Smooth muscle cell (in vitro differentiated cells): ENCODE data around the gene RPTOR. TPM values are rescaled to one million over a fixed set of nuclear protein-coding genes. Genes with fewer than 3 reads are reported as not detected.

Experiments
- DNase-seq: peaks from one replicate; lab custom pipeline; 2025; ENCODE audit not compliant: unreplicated experiment; lab: John Stamatoyannopoulos, UW
- H2AFZ ChIP-seq: fragments of 200-600 bp; sonication (generic); 2 replicates; pipeline ENCODE4 v1.6.0; 2016; ENCODE audit warnings: antibody characterized with exemption, low read depth, mild to moderate bottlenecking
- H3F3A ChIP-seq: fragments of 200-600 bp; sonication (generic); 2 replicates; pipeline ENCODE4 v1.6.0; 2017; ENCODE audit warnings: antibody characterized with exemption, low read depth
- H3K27ac ChIP-seq: fragments of 200-600 bp; sonication (generic); 2 replicates; pipeline ENCODE4 v1.5.1; 2016; ENCODE audit warnings: low read depth, mild to moderate bottlenecking
- H3K27me3 ChIP-seq: fragments of 200-600 bp; sonication (generic); 2 replicates; pipeline ENCODE4 v1.6.1; 2016; ENCODE audit warnings: low read depth, mild to moderate bottlenecking
- H3K36me3 ChIP-seq: fragments of 200-600 bp; sonication (generic); 2 replicates; pipeline ENCODE4 v1.5.1; 2016; ENCODE audit warnings: low read depth
- H3K4me1 ChIP-seq: fragments of 200-600 bp; sonication (generic); 2 replicates; pipeline ENCODE4 v1.5.1; 2016; ENCODE audit warnings: low read depth
- H3K4me2 ChIP-seq: fragments of 200-600 bp; sonication (generic); 2 replicates; pipeline ENCODE4 v1.6.0; 2016; ENCODE audit warnings: mild to moderate bottlenecking
- H3K4me3 ChIP-seq: fragments of 200-600 bp; sonication (generic); 2 replicates; pipeline ENCODE4 v1.5.1; 2016; ENCODE audit warnings: mild to moderate bottlenecking
- H3K79me2 ChIP-seq: fragments of 200-600 bp; sonication (generic); 2 replicates; pipeline ENCODE4 v1.6.0; 2016; ENCODE audit warnings: low read depth, mild to moderate bottlenecking
- H3K9ac ChIP-seq: fragments of 200-600 bp; sonication (generic); 2 replicates; pipeline ENCODE4 v1.6.0; 2016; ENCODE audit warnings: low read depth
- H3K9me3 ChIP-seq: fragments of 200-600 bp; sonication (generic); replicated peaks from 2 replicates; pipeline ENCODE4 v1.5.1; 2016; ENCODE audit warnings: low read depth
- H4K20me1 ChIP-seq: fragments of 200-600 bp; sonication (generic); 2 replicates; pipeline ENCODE4 v1.6.0; 2016; ENCODE audit warnings: low read depth
- WGBS: methylation state at CpG from one replicate; pipeline ENCODE4 v1.1.7; 2016; ENCODE audit warnings: low lambda C conversion rate; 5-methylcytosine and 5-hydroxymethylcytosine counted together
- polyA plus RNA-seq: library from polyadenylated mRNA; unstranded; fragments of >200 nt; fragmentation: Nextera tagmentation; extraction: Ambion mirVana; gene quantifications from 2 replicates; pipeline ENCODE4 v1.2.1, GENCODE V29; 2016
- total RNA-seq: library from RNA; depleted of rRNA; stranded (reverse); fragments of >200 nt; gene quantifications from 2 replicates; pipeline ENCODE4 v1.2.3, GENCODE V29; 2014
- TF ChIP-seq, protein P1 (sequence below): fragments of 200-600 bp; sonication (generic); IDR thresholded peaks from 2 replicates; pipeline ENCODE4 v1.5.1; 2017; ENCODE audit warnings: borderline replicate concordance, mild to moderate bottlenecking, antibody characterized with exemption; ENCODE audit not compliant: insufficient read depth, poor library complexity, severe bottlenecking

The RPTOR gene
- total and polyA plus RNA-seq, 2 experiments from 2014 or later, result 10.6 to 12.2 TPM

- Histone ChIP-seq H3K4me3 (no peak overlapping the region), H2AFZ (no peak overlapping the region), H3K9me3 (no peaks in the 10 kb centered on the region), H3K27me3 (peaks cover 15% of the 10 kb centered on the region), H3K36me3 (no peaks in the 10 kb centered on the region), H3F3A (no peaks in the 10 kb centered on the region), H3K4me2 (no peak overlapping the region), H3K9ac (no peak overlapping the region), H3K79me2 (no peaks in the 10 kb centered on the region), H3K4me1 (peaks cover 8% of the 10 kb centered on the region), H3K27ac (no peak overlapping the region), H4K20me1 (no peaks in the 10 kb centered on the region)
- TF ChIP-seq, protein P1, sequence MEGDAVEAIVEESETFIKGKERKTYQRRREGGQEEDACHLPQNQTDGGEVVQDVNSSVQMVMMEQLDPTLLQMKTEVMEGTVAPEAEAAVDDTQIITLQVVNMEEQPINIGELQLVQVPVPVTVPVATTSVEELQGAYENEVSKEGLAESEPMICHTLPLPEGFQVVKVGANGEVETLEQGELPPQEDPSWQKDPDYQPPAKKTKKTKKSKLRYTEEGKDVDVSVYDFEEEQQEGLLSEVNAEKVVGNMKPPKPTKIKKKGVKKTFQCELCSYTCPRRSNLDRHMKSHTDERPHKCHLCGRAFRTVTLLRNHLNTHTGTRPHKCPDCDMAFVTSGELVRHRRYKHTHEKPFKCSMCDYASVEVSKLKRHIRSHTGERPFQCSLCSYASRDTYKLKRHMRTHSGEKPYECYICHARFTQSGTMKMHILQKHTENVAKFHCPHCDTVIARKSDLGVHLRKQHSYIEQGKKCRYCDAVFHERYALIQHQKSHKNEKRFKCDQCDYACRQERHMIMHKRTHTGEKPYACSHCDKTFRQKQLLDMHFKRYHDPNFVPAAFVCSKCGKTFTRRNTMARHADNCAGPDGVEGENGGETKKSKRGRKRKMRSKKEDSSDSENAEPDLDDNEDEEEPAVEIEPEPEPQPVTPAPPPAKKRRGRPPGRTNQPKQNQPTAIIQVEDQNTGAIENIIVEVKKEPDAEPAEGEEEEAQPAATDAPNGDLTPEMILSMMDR, result no peak
- DNase-seq, result no peak
- 97% methylated on average over 40 of the region's 40 CpGs for WGBS
Measured at GRCh38 chr17:80999536-81000333, 455.1 kb downstream of the RPTOR start.

GRCh38 chr17:81000334-81000630 is 455.6 kb downstream of the RPTOR start:
- Histone ChIP-seq H3K27me3 (peaks cover 19% of the 10 kb centered on the region), H3K9me3 (no peaks in the 10 kb centered on the region), H3K79me2 (no peaks in the 10 kb centered on the region), H3K4me3 (no peak overlapping the region), H3K4me2 (no peak overlapping the region), H3K4me1 (peaks cover 8% of the 10 kb centered on the region), H3K27ac (no peak overlapping the region), H2AFZ (no peak overlapping the region), H4K20me1 (no peaks in the 10 kb centered on the region), H3K36me3 (no peaks in the 10 kb centered on the region), H3K9ac (no peak overlapping the region), H3F3A (no peaks in the 10 kb centered on the region)
- TF ChIP-seq, protein P1, result no peak
- DNase-seq, result no peak
- 98% methylated on average over 8 of the region's 8 CpGs for WGBS

DNA sequence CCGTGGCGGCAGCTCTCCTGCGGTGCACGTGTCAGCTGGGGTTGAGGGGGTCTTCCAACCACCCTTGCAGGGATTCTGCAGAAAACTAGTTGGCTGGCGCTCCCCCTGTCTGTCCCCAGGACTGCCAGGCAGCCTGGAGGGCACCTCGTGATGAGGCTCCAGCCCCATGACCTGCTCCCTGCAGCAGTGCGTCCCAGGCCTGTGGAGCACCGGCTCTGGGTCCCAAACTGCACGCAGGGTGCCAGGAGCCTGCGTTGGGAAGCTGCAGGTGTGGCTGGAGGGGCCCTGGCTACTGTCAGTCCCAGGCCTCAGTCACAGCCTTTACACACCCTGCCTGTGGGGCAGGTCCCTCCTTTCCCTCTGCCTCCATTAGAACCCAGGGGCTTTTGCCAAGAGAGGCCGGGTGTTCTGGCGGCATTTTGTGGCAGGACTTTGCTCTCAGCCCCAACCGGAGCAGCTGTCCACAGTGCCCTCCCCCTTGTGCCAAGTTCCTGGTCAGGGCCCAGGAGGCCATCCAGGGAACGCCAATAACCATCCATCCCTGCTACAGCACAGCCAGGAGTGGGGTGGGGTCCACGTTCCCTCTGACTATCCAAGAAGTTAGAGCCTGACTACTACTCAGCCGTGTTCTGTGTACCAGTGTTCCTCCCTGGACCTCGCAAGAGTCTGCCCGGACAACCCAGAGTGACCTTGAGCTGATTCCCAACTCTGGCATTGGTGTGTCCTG is 456.2 kb downstream of the RPTOR start:
- DNase-seq, result no peak
- Histone ChIP-seq H4K20me1 (no peaks in the 10 kb centered on the region), H3F3A (no peaks in the 10 kb centered on the region), H3K36me3 (no peaks in the 10 kb centered on the region), H3K27me3 (peaks cover 23% of the 10 kb centered on the region), H2AFZ (no peak overlapping the region), H3K9me3 (no peaks in the 10 kb centered on the region), H3K79me2 (no peaks in the 10 kb centered on the region), H3K27ac (no peak overlapping the region), H3K9ac (no peak overlapping the region), H3K4me2 (no peak overlapping the region), H3K4me3 (no peak overlapping the region), H3K4me1 (peaks cover 8% of the 10 kb centered on the region)
- TF ChIP-seq, protein P1, result no peak
- 90% methylated on average over 18 of the region's 18 CpGs for WGBS
